DMS114 treated with DMSO at 0.1 percent for 48 hours (cell line): ENCODE measurements around the gene SLFN12.
"Not testable (repeated sequence)": the region's sequence is repeated elsewhere in the genome, so short reads cannot be mapped to it uniquely, and the experiment has no call there.

Source experiments
- DNase-seq: peaks from one replicate; lab custom pipeline; 2025; ENCODE audit not compliant: unreplicated experiment; lab: John Stamatoyannopoulos, UW

The SLFN12 gene

DNA sequence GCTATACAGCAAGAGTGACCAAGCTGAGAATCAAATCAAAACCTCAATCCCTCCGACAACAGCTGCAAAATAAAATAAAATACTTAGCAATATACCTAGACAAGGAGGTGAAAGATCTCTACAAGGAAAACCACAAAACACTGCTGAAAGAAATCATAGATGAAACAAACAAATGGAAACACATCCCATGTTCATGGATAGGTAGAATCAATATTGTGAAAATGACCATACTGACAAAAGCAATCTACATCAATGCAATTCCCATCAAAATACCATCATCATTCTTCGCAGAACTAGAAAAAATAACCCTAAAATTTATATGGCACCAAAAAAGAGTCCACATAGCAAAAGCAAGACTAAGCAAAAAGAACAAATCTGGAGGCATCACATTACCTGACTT is 17.6 kb downstream of the SLFN12 start:
- DNase-seq = not testable (repeated sequence)

DNA sequence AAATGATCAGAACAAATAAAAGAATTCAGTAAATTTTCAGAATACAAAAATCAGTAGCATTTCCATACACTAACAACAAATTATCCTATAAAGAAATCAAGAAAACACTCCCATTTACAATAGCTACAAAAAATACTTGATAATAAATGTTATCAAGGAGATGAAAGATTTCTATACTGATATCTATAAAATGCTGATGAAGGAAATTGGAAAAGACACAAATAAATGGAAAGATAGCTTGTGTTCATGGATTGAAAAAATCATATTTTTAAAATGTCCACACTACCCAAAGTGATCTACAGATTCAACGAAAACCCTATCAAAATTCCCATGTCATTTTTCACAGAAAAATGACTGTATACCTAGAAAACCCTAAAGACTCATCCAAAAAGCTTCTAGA is 18.1 kb downstream of the SLFN12 start:
- DNase-seq = no peak

DNA sequence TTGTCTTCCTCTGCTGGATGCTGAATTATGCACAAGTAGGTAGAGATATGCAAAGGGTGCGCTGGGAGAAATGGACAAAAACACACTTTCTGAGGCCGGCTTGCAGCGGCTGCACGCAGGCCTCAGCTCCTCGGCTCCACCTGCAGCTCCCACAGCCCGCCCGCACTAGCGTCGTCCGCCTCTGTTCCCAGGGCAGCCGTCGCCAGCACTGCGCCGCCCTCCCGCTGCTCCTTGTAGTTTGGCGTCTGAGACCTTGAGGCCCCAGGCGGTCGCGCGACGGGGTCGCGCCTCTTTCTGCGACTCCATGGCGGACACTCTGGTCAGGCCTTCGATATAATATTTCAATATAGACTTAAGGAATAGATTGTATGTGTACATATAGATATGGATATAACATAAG is 24.8 kb downstream of the SLFN12 start:
- no peak for DNase-seq

DNA sequence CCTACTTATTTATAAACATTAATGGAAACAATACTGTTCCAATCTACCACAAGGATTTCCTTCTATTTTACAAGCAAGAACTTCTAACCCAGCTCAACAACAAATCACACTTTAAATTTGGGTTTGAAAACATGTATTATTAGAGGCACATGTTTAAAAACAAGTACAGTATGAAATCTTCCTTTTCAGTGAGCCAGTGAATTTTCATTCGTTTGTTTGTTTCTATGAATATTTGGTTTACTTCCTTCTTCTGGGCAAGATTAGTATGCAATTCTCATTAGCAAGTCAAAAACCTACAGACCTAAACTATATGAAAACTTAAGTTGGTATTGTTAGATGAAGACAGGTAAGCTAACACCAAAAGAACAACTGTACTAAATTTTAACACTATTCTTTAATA is 25.7 kb downstream of the SLFN12 start:
- DNase-seq = no peak

DNA sequence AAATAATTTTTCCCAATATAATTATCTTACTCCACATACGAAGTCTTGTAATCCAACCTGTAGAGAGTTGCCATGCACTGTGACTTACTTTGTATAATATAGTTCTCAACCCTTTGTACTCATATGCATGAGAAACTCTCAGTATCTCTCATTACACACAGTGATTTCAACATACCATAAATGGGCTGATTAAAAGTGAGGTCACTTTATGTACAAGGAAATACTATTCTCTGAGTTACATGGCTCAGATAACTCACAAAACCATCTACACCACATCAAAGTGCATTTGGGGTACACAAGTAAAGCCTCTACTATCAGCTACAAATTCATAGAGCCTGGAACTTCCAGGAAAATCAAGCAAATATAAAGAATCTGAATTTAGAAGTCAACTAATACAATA is 27.9 kb downstream of the SLFN12 start:
- no peak for DNase-seq

DNA sequence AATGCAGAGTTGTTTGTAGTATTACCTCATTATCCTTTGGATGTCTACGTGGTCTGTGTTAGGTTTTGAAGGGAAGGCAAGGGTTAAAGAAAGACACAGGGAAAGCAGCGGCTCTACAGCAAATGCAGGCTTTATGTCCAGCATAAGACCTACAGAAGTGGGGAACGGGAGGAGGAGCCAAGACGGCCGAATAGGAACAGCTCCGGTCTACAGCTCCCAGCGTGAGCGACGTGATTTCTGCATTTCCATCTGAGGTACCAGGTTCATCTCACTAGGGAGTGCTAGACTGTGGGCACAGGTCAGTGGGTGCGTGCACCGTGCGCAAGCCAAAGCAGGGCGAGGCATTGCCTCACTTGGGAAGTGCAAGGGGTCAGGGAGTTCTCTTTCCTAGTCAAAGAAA is 38.5 kb downstream of the SLFN12 start:
- DNase-seq = not testable (repeated sequence)

DNA sequence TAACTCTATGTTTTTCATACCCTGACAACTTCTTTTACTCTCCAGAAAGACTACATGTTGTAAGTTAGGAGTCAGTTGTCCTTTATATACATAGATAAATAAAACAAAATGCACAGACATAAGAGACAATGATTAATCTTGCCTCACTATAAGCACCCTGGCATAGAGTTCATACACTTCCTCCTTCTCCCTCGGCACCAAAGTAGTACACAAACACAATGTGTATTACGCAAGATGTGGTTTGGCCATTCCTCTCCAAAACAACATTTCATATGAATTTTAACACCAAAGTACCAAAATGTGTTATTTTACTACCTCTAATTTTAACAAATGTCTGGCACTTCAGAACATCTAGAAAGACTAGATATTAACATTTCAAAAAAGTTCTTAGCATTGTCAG is 41.6 kb downstream of the SLFN12 start:
- no peak for DNase-seq

DNA sequence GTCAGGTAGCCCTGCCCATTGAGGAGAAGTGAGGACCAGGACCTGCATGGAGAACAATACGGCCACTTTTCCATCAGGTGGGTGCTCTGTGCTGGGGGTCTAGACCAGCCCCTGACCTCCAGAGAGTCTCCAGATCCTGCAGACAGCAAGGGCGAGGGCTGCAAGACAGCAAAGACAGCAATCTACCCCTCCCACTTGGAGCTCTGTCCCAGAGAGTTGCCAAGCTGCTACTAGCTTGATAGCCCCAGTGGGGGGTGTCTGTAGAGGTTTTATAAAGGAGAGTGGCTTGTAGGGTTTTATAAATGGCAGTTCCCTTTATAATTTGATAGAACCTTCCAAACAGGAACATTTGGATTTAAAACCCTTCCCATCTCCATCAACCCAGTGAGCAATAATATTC is 42.1 kb downstream of the SLFN12 start:
- DNase-seq = no peak

DNA sequence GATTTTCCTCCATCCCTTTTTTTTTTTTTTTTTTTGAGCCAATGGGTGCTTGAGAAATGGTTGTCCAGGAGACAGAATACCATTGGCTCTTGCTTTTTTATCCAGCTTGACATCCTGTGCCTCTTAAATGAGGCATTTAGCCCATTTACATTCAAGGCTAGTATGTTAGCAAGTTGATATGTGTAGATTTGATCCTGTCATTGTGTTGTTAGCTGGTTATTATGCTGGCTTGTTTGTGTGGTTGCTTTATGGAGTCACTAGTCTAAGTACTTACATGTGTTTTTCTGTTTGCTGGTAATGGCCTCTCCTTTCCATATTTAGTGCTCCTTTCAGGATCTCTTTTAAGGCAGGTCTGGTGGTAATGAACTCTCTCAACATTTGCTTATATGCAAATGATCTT is 44.8 kb downstream of the SLFN12 start:
- DNase-seq = no peak

DNA sequence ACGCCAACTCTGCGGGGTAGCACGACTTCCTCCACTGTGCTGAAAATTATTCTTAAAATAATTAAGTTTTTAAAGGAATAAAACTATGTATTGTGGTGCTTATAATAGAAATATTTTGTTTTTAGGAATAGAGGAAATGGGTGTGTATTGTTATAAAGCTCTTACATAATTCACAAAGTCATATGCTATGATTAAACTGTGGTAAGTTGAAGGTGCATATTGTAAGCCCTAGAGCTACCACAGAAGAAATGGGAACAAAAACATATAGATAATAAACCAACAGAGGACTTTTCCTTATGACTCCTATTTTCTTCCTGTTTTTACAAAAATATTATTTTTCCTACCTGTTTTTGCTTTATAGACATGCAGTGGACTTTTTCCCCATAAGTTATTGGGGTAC is 54.6 kb downstream of the SLFN12 start:
- DNase-seq = no peak

DNA sequence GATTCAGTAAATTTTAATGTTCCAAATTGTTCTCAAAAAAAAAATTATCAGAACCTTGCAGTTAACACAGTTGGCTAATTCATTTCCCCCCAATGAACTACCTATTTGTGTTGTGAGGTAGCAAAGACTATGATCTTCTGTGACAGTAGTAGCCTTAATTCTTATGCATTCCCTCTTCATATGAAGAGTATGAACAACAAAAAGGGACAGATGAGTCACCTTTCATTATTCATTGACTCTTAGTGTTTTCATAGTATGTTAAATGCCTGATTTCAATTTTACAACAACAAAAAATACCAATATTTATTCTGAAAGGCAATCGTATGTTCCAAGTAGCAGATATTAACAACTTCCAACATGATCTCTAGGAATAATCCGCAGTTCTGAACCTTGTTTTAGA is 55.2 kb downstream of the SLFN12 start:
- no peak for DNase-seq

DNA sequence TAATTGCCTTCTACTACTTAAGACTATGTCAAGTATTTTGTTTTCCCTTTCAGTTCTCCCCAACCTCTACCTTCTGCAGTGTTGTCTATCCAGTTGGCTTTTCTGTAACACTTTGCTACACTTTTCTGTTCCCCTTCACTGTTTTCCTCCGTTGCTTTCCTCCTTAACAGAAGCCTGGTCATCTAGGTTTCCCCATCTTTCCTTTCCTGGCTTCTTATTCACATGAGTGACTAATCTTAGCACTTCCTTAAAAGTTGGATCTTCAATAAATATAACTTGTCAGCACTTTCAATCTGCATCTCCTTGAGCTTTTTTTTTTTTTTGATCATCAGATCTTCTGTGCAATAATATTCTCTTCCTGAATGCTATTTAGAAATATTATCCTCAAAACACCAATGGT is 56.1 kb downstream of the SLFN12 start:
- no peak for DNase-seq

DNA sequence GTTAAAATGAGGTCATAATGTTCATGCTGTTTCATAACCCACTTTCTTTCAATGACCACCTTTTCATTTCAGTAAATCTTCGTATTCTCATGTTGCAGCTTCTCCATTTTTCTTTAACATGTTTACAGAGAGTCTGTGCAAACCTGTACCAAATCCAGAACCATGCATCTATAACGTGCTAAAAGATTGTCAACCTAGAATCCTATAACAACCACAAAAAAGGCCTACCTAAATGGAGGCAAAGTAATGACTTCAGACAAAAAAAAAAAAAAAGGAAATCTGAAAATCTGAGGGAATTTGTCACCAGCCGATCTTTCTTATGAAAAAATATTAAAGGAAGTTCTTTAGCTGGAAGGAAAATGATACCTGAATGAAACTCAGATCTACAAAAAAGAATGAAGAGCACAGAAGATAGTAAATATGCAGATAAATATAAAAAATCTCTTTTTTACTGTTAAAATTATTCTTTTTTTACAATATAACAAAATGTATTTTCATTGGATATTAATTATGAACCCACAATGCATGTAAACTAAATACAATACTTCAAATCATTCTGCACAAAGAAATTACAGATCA is 57.4 kb downstream of the SLFN12 start:
- DNase-seq = no peak

DNA sequence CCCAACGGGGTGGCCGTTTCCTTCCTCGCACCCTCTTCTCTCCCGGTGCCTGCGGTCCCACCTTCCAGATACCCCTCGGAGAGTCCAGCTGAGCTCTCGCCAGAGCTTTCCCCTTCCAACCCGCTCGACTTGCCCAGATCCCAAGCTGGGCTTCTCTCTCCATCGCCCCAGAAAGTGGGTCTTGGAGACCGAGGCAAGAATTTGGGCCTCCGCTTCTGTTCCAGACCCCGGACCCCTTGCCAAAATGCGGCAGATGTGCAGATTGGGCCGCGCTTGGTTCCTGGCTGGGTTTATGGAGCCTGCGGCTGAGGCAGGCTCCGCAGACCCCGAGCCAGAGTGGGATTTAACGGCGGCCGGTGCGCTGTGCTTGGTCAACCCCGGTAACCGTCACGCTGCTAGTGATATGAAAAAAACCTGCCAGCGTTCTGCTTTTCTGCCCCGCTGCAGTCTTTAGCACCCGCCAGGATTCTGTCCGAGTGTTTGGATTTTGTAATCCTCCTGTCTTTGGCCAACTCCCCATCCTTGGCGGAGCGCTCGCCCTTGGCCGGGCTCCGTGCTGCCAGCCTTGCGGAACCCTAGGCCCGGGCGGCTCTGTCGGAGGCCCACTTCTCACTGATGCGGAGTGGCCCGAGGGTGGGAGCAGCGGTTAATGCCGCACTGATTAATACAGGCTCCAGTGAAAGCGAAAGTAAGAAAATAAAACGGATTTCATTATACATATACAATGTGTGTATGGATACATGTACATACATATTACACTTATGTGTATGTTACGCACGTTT is 58.1 kb downstream of the SLFN12 start:
- no peak for DNase-seq

DNA sequence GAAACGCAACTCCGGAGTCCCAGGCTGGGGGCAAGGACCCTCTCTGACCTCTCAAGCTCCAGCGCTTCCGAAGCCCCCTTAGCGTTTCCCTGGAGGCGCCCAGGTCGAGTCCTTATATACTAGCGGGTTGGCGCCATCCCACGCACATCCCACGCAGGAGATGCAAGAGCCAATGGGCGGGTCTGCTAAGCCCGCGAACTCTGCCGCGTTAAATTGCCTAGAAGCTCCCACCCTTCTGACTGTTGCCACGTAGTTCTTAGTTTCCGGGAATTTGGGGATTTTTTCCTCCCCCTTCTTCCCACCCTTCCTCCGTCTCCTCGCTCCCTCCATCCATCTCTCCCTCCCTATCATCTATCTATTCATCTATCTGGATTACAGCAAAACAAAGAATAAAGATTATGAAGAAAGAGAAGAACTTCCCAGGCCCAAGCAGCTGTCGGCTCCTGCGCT is 58.7 kb downstream of the SLFN12 start, which contains the start of gene SLFN11:
SLFN11 (minus strand) TSS at position 88 of the 450 bp plus-strand sequence. CDS start 9,814 bp downstream, outside the sequence.
- DNase-seq = peak; percentile 77

DNA sequence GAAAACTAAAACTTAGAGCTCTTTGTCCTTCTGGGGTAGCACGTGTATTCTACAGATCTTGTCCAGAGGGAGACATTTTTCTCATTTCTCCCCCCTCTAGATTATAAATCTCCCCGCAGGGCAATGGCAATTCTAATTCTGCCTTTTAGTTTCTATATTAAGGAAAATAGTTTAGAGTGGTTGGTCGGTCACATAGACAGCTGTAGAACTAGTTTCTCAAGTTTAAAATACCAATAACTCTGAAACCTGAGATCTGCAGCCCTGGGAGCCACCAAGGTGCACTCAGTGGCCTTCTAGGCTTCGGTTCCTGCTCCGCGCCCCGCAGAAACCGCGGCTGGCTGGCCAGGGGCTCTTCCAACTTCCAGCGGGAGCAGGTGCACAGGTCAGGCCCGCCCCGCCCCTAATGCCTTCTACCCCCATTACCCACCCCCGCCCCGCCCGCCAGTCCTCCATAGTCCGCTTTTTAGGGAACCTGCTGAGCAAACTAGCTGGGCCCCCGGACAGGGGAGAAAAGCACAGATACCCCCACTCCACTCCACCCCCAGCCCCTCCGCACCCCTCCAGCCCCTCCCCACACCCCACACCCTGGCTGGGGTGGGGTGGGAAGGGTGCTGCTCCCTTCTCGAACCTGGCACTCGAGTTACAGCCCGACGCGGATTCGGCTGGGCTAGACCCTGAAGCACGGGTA is 59.3 kb downstream of the SLFN12 start:
- DNase-seq = no peak

DNA sequence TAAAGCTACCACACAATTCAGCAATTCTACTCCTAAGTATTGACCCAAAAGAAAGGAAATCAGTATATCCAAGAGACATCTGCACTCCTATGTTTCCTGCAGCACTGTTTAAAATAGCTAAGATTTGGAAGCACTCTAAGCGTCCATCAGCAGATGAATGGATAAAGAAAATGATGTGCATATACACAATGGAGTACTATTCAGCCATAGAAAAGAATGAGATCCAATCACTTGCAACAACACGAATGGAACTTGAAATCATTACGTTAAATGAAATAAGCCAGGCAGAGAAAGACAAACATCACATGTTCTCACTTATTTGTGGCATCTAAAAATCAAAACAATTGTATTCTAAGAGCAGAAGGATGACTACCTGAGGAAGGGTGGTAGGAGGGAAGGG is 60.4 kb downstream of the SLFN12 start:
- DNase-seq = no peak

DNA sequence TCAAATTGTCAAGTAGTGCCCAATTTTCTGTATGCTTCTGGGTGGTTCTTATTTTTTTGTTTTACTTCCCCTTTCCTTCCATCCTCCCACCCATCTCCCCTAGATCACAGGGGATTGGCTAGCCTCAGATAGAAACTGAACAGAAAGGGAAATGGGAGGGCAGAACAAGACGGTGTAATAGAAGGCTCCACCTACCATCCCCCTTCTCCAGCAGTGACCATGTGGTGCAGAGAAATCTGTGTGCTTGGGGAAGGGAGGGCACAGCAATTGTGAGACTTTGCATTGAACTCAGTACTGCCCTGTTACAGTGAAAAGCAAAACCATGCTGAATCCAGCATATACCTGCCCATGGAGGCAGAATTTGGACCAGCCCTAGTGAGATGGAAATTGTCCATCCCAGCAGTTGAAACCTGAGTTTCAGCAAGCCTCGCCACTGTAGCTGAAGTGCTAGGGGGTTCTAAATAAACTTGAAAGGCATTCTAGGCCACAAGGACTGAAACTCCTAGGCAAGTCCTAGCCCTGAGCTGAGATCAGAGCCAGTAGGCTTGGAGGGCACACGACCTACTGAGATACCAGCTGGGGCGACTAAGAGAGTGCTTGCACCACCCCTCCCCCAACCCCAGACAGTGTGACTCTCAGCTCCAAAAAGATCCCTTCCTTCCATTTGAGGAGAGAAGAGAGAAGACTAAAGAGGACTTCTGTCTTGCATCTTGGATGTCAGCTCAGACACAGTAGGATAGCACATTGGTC is 64.0 kb downstream of the SLFN12 start:
- DNase-seq = no peak

DNA sequence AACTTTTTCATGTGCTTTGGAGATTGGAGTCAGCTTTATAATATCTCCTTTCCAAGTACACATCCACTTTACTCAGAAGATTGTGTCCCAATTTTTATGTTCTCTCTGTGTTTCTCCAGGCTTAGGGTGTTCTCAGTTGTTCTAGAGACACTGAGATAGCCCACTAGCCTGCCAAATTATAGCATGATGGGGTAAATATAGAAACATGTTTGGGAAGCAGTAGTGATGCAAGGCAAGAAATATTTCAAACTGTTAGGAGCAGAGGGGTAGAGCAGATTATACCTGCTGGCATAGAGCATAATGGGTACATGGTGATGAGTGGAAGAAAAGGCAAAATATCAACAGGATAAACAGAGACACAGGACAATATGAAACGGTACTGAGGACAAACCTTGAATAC is 71.3 kb downstream of the SLFN12 start:
- no peak for DNase-seq
